Parathyroid adenoma (tissue), 2 donors: ENCODE data around the gene ARHGAP45.

ENCODE experiments used
- H2AFZ ChIP-seq: fragments of 300-600 bp; sonication (generic); one replicate; pipeline ENCODE4 v1.7.0; 2017; ENCODE audit warnings: antibody characterized with exemption, mild to moderate bottlenecking
- H3K27ac ChIP-seq: fragments of 300-600 bp; sonication (generic); one replicate; pipeline ENCODE4 v1.7.0; 2017
- H3K27me3 ChIP-seq: fragments of 300-600 bp; sonication (generic); one replicate; pipeline ENCODE4 v1.7.0; 2017; ENCODE audit warnings: low read length; ENCODE audit not compliant: control insufficient read depth, insufficient read depth
- H3K36me3 ChIP-seq: fragments of 300-600 bp; sonication (generic); one replicate; pipeline ENCODE4 v1.7.0; 2017; ENCODE audit warnings: low read length; ENCODE audit not compliant: control insufficient read depth, insufficient read depth
- H3K4me1 ChIP-seq: fragments of 300-600 bp; sonication (generic); one replicate; pipeline ENCODE4 v1.7.0; 2017; ENCODE audit warnings: control low read depth
- H3K4me2 ChIP-seq: fragments of 300-600 bp; sonication (generic); one replicate; pipeline ENCODE4 v1.7.0; 2017; ENCODE audit warnings: low read length
- H3K4me3 ChIP-seq: fragments of 300-600 bp; sonication (generic); one replicate; pipeline ENCODE4 v1.7.0; 2017; ENCODE audit warnings: low read depth, low read length
- H3K79me2 ChIP-seq: fragments of 300-600 bp; sonication (generic); one replicate; pipeline ENCODE4 v1.7.0; 2017; ENCODE audit warnings: control low read depth
- H3K9ac ChIP-seq: fragments of 300-600 bp; sonication (generic); one replicate; pipeline ENCODE4 v1.7.0; 2017; ENCODE audit warnings: mild to moderate bottlenecking
- H3K9me3 ChIP-seq: fragments of 300-600 bp; sonication (generic); one replicate; pipeline ENCODE4 v1.7.0; 2017; ENCODE audit warnings: low read length; ENCODE audit not compliant: control insufficient read depth
- CTCF ChIP-seq: fragments of 300-600 bp; sonication (generic); IDR thresholded peaks from one replicate; pipeline ENCODE4 v1.7.0; 2017; ENCODE audit warnings: antibody characterized with exemption, mild to moderate bottlenecking
- donor health status: primary hyperparathyroidism.

ARHGAP45 gene

GRCh38 chr19:1047696-1048147, 19.2 kb upstream of the ARHGAP45 start:
- Histone ChIP-seq H3K27me3 (no peaks in the 10 kb centered on the region), H3K4me2 (no peak overlapping the region), H3K27ac (no peak overlapping the region), H2AFZ (no peak overlapping the region), H3K4me1 (no peaks in the 10 kb centered on the region), H3K79me2 (no peaks in the 10 kb centered on the region), H3K4me3 (no peak overlapping the region), H3K36me3 (no peaks in the 10 kb centered on the region), H3K9ac (no peak overlapping the region), H3K9me3 (no peaks in the 10 kb centered on the region)
- TF ChIP-seq CTCF, result no peak

GRCh38 chr19:1049106-1049505, 17.9 kb upstream of the ARHGAP45 start:
- H3K27me3 ChIP-seq, result no peaks in the 10 kb centered on the region
- H3K79me2 ChIP-seq, result no peaks in the 10 kb centered on the region
- no peak overlapping the region for H3K4me2 ChIP-seq
- no peak overlapping the region for H3K27ac ChIP-seq
- TF ChIP-seq CTCF, result no peak
- no peaks in the 10 kb centered on the region for H3K4me1 ChIP-seq
- H3K36me3 ChIP-seq, result no peaks in the 10 kb centered on the region
- H3K4me3 ChIP-seq, result no peak overlapping the region
- no peak overlapping the region for H3K9ac ChIP-seq
- no peak overlapping the region for H2AFZ ChIP-seq
- no peaks in the 10 kb centered on the region for H3K9me3 ChIP-seq

- H2AFZ ChIP-seq, result no peak overlapping the region
- no peaks in the 10 kb centered on the region for H3K36me3 ChIP-seq
- H3K27me3 ChIP-seq, result no peaks in the 10 kb centered on the region
- H3K79me2 ChIP-seq, result no peaks in the 10 kb centered on the region
- no peaks in the 10 kb centered on the region for H3K9me3 ChIP-seq
- H3K4me3 ChIP-seq, result no peak overlapping the region
- no peaks in the 10 kb centered on the region for H3K4me1 ChIP-seq
- no peak overlapping the region for H3K4me2 ChIP-seq
- TF ChIP-seq CTCF, result no peak
- no peak overlapping the region for H3K27ac ChIP-seq
- no peak overlapping the region for H3K9ac ChIP-seq
Measured at GRCh38 chr19:1049800-1050199, 17.2 kb upstream of the ARHGAP45 start.

- no peak for TF ChIP-seq CTCF
- Histone ChIP-seq H2AFZ (no peak overlapping the region), H3K4me3 (no peak overlapping the region), H3K36me3 (no peaks in the 10 kb centered on the region), H3K9ac (no peak overlapping the region), H3K27ac (no peak overlapping the region), H3K4me2 (no peak overlapping the region), H3K9me3 (no peaks in the 10 kb centered on the region), H3K79me2 (no peaks in the 10 kb centered on the region), H3K4me1 (no peaks in the 10 kb centered on the region), H3K27me3 (no peaks in the 10 kb centered on the region)
Measured at GRCh38 chr19:1050989-1051788, 15.8 kb upstream of the ARHGAP45 start.

- TF ChIP-seq CTCF, result no peak
- no peaks in the 10 kb centered on the region for H3K36me3 ChIP-seq
- no peaks in the 10 kb centered on the region for H3K79me2 ChIP-seq
Measured at GRCh38 chr19:1051791-1052190, 15.2 kb upstream of the ARHGAP45 start.

More at GRCh38 chr19:1051791-1052190, 15.2 kb upstream of the ARHGAP45 start:
- H3K27ac ChIP-seq, result no peak overlapping the region
- H3K4me2 ChIP-seq, result no peak overlapping the region
- no peaks in the 10 kb centered on the region for H3K27me3 ChIP-seq
- H3K4me1 ChIP-seq, result no peaks in the 10 kb centered on the region
- no peak overlapping the region for H3K4me3 ChIP-seq
- H2AFZ ChIP-seq, result no peak overlapping the region
- no peaks in the 10 kb centered on the region for H3K9me3 ChIP-seq
- no peak overlapping the region for H3K9ac ChIP-seq
